Chondrocyte (in vitro differentiated cells): ENCODE results near the gene TNFRSF11A. TPM values are rescaled to one million over a fixed set of nuclear protein-coding genes. Genes with fewer than 3 reads are reported as not detected.

Source experiments
- DNase-seq: peaks from one replicate; pipeline ENCODE4 v3.0.0; 2021; ENCODE audit warnings: mixed read lengths, low spot score
- H3K27ac Mint-ChIP-seq: one replicate; pipeline ENCODE4 v1.8.0; 2021; ENCODE audit warnings: mild to moderate bottlenecking, moderate library complexity, mixed read lengths; ENCODE audit not compliant: unreplicated experiment
- H3K27me3 Mint-ChIP-seq: 2 replicates; pipeline ENCODE4 v1.8.0; 2021; ENCODE audit warnings: low read depth, mixed read lengths
- H3K36me3 Mint-ChIP-seq: 2 replicates; pipeline ENCODE4 v1.8.0; 2021; ENCODE audit warnings: low read depth, mixed read lengths
- H3K4me1 Mint-ChIP-seq: 2 replicates; pipeline ENCODE4 v1.8.0; 2021; ENCODE audit warnings: low read depth, mild to moderate bottlenecking, mixed read lengths
- H3K4me3 Mint-ChIP-seq: one replicate; pipeline ENCODE4 v1.8.0; 2021; ENCODE audit warnings: mild to moderate bottlenecking, moderate library complexity, mixed read lengths; ENCODE audit not compliant: unreplicated experiment
- H3K9me3 Mint-ChIP-seq: 2 replicates; pipeline ENCODE4 v1.8.0; 2021; ENCODE audit warnings: low read depth, mixed read lengths
- total RNA-seq: library from RNA; stranded (reverse); gene quantifications from 3 replicates; pipeline ENCODE4 v1.2.1, GENCODE V29; 2021
- TF ChIP-seq, protein P1 (sequence below): fragments of 200-600 bp; sonication (generic); IDR thresholded peaks from 2 replicates; pipeline ENCODE4 v1.5.0; 2021; ENCODE audit warnings: antibody characterized with exemption, mild to moderate bottlenecking, moderate library complexity

The TNFRSF11A gene
- total RNA-seq, 1 donor from 2014 or later = 0.22 TPM

- TF ChIP-seq, protein P1, sequence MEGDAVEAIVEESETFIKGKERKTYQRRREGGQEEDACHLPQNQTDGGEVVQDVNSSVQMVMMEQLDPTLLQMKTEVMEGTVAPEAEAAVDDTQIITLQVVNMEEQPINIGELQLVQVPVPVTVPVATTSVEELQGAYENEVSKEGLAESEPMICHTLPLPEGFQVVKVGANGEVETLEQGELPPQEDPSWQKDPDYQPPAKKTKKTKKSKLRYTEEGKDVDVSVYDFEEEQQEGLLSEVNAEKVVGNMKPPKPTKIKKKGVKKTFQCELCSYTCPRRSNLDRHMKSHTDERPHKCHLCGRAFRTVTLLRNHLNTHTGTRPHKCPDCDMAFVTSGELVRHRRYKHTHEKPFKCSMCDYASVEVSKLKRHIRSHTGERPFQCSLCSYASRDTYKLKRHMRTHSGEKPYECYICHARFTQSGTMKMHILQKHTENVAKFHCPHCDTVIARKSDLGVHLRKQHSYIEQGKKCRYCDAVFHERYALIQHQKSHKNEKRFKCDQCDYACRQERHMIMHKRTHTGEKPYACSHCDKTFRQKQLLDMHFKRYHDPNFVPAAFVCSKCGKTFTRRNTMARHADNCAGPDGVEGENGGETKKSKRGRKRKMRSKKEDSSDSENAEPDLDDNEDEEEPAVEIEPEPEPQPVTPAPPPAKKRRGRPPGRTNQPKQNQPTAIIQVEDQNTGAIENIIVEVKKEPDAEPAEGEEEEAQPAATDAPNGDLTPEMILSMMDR = no peak
- Mint-ChIP-seq H3K4me3 (no peak overlapping the region), H3K36me3 (no peaks in the 10 kb centered on the region), H3K4me1 (peaks cover 11% of the 10 kb centered on the region), H3K9me3 (no peaks in the 10 kb centered on the region), H3K27ac (no peak overlapping the region), H3K27me3 (peaks cover 2% of the 10 kb centered on the region)
- DNase-seq = no peak
Measured at GRCh38 chr18:62371436-62371835, 46.3 kb downstream of the TNFRSF11A start.

DNA sequence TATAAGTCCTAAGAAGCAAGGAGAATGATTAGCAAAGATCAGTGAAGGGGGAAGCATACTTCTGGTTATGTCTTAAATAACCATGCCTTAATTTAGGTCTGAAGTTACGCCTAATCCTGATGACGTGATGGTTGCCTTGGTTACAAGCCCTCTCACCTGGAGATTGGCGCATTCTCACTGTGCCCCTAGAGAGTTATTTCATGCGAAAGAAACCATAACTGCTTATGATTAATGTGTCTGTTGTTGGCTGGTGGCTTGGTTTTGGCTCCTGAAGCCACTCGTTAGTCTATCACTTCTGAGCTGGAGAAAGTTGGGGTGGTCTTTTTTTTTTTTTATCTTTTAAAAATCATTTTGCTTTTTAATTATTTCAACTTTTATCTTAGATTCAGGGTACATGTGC lies 47.0 kb downstream of the TNFRSF11A start:
- peaks cover 2% of the 10 kb centered on the region for H3K27me3 Mint-ChIP-seq
- DNase-seq = no peak
- H3K4me1 Mint-ChIP-seq = peaks cover 11% of the 10 kb centered on the region
- H3K27ac Mint-ChIP-seq = no peak overlapping the region
- H3K36me3 Mint-ChIP-seq = no peaks in the 10 kb centered on the region
- H3K9me3 Mint-ChIP-seq = no peaks in the 10 kb centered on the region
- TF ChIP-seq, protein P1 = no peak
- H3K4me3 Mint-ChIP-seq = no peak overlapping the region

GRCh38 chr18:62372882-62373281 lies 47.8 kb downstream of the TNFRSF11A start:
- Mint-ChIP-seq H3K27me3 (peaks cover 2% of the 10 kb centered on the region), H3K4me3 (no peak overlapping the region), H3K9me3 (no peaks in the 10 kb centered on the region), H3K36me3 (no peaks in the 10 kb centered on the region), H3K4me1 (peaks cover 11% of the 10 kb centered on the region), H3K27ac (no peak overlapping the region)
- TF ChIP-seq, protein P1 = no peak
- DNase-seq = no peak

DNA sequence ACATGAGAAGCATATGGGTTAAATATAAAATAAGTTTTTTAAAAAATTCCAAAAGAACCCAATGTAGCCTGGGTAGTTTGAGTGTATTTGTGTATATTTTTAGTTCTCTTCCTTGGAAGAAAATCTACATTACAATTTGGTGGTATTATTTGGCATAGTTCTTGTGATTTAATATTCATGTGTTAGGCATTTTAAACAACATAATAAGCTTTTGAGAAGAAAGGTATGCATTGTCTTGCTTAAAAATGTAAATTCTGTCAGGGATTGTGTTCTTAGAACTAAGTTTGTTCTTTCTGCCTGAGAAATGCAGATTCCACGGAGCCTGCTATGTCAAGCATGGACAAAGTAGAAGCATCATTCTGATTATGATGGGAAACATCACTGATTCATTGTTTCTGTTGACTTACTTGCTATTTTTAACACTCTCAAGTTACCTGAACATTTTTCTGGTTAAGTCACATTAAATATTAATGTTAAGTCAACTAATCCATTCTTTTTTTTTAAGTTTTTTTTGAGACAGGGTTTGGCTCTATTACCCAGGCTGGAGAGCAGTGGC lies 49.4 kb downstream of the TNFRSF11A start:
- H3K27ac Mint-ChIP-seq = no peak overlapping the region
- H3K4me1 Mint-ChIP-seq = peaks cover 11% of the 10 kb centered on the region
- no peaks in the 10 kb centered on the region for H3K9me3 Mint-ChIP-seq
- no peaks in the 10 kb centered on the region for H3K36me3 Mint-ChIP-seq
- peaks cover 2% of the 10 kb centered on the region for H3K27me3 Mint-ChIP-seq
- DNase-seq = no peak
- H3K4me3 Mint-ChIP-seq = no peak overlapping the region
- TF ChIP-seq, protein P1 = no peak

- no peak for DNase-seq
- Mint-ChIP-seq H3K9me3 (no peaks in the 10 kb centered on the region), H3K27ac (no peak overlapping the region), H3K27me3 (no peaks in the 10 kb centered on the region), H3K4me1 (peaks cover 11% of the 10 kb centered on the region), H3K36me3 (no peaks in the 10 kb centered on the region), H3K4me3 (no peak overlapping the region)
- TF ChIP-seq, protein P1 = no peak
Measured at GRCh38 chr18:62377131-62377807, 52.2 kb downstream of the TNFRSF11A start.
